Left ventricle myocardium superior (tissue), 1 donor: ENCODE data around the gene SMG6. TPM values are rescaled to one million over a fixed set of nuclear protein-coding genes. Genes with fewer than 3 reads are reported as not detected.
"Not testable (repeated sequence)": the region's sequence is repeated elsewhere in the genome, so short reads cannot be mapped to it uniquely, and the experiment has no call there.

ENCODE experiments used
- ATAC-seq: fragments of 200-7000 bp; cut with Tn5 transposase; one replicate; pipeline ENCODE4 v1.9.1; 2020; ENCODE audit warnings: mild to moderate bottlenecking, moderate library complexity
- DNase-seq: peaks from one replicate; pipeline ENCODE4 v3.0.0-alpha.2; 2020
- intact Hi-C: fragments of 100-400 bp; cut with micrococcal nuclease; formaldehyde crosslinking; loops from one replicate; pipeline ENCODE4 v1.11.0; 2022
- microRNA-seq: library from miRNA; unstranded; fragments of <30 nt; microRNA quantifications from one replicate; pipeline ENCODE4 v1.2.0, GENCODE V29; 2020; ENCODE audit warnings: borderline number of aligned reads
- total RNA-seq: library from RNA; stranded (reverse); fragmentation: NEBNext Ultra II Directional; extraction: Animal tissue kit (Norgen Biotek cat#: 25700); gene quantifications from one replicate; pipeline ENCODE4 v1.2.1, GENCODE V29; 2021
- donor health status: DM: no; HTN: yes; CAD: no; lungs with severe emphysema.

The SMG6 gene
- total RNA-seq, 1 donor from 2014 or later: 18.2 TPM

DNA sequence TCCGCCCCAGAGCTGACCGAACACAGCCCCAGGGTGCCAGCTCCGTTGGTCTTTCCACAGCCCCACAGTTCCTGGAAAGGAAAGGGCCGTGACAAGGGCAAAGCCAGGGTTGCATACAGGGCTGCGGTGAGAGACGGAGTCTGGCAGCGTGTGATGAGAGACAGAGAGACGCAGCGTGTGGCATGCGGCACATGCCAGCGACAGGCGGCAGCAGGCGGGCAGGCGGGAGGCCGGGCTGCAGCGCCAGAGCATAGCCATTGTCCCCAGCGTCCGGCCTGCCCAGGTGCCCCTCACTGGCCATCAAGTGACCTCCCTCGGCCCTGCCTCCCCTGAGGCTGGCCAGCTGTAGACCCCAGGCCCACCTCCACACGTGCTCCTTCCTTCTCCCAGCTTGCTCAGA is 287.1 kb downstream of the SMG6 start:
- no peak for DNase-seq
- ATAC-seq: no peak
- intact Hi-C loops: no loop called here

DNA sequence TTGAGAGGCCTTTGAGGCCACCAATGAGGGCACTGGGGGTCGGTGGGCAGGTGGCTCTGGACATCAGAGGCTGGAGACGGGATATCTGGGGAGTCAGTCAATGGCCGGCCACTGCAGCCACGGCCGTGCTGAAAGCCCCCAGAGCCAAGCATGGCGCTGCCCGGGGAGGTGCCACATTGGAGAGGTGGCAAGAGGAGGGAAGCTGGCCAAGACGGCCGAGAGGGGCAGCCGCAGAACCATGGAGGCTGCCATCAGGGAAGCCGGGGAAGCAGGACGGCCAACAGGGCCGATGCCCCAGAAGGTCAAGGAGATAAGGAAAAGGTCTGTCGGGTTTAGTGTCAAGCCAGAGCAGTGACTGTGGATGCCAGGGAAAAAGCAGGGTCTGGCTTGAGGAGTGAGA is 288.3 kb downstream of the SMG6 start:
- no peak for ATAC-seq
- no peak for DNase-seq
- intact Hi-C loops: no loop called here

DNA sequence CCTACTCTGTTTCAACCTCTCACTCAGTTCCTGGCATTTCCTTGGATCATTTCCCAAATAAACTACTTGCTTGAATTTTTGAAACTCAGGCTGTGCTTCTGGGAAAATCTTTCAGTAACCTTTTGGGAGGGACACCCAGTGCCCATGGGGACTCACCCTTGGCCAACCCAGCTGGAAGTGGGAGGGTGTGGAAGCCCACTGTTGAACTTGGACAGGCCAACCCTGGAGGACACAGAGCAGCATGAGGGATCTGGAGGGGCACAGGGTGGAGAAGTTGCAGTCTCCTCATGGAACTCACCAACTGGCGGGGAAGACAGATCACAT is 289.6 kb downstream of the SMG6 start:
- DNase-seq: no peak
- intact Hi-C loops: no loop called here
- no peak for ATAC-seq

DNA sequence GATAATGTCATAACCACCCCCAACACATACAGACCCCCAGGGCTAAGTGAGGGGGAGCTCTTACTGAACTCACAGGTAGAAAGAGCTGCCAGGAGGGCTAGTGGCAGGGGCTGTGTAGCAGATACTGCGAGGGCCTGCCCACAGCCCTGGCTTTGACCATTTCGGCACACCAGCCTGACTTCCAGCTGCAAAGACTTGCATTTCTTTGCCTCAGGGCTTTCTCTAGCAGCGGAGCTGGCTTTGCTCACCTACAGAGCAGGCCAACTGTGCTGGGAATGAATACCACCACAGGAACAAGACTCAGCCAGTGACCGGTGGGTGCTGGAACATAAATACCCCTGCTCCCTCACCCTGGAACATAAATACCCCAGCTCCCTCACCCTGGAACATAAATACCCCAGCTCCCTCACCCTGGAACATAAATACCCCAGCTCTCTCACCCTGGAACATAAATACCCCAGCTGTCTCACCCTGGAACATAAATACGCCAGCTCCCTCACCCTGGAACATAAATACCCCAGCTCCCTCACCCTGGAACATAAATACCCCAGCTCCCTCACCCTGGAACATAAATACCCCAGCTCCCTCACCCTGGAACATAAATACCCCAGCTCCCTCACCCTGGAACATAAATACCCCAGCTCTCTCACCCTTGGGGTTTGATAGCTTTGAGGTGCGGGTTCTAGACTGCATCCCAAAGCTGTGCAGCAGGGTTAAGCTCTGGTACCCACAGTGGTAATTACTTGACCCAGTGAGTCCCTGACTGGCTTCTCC is 290.2 kb downstream of the SMG6 start:
- DNase-seq, intact Hi-C loops, ATAC-seq: not testable (repeated sequence)

DNA sequence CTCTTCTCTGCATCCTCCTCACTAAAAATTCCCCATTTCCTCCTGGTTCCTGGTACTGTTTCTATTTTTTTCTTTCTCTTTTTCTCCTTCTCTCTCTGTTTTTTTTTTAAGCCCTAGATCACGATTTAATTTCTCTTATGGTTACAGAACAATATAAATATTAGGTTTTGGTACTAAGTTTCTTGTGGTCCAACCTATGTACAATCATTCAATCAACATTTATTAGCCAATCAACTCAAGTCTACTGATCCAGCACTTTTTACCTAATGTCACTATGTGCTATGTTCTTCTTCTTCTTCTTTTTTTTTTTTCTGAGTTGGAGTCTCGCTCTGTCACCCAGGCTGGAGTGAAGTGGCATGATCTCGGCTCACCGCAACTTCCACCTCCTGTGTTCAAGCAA is 291.1 kb downstream of the SMG6 start:
- no peak for DNase-seq
- no peak for ATAC-seq
- intact Hi-C loops: no loop called here

DNA sequence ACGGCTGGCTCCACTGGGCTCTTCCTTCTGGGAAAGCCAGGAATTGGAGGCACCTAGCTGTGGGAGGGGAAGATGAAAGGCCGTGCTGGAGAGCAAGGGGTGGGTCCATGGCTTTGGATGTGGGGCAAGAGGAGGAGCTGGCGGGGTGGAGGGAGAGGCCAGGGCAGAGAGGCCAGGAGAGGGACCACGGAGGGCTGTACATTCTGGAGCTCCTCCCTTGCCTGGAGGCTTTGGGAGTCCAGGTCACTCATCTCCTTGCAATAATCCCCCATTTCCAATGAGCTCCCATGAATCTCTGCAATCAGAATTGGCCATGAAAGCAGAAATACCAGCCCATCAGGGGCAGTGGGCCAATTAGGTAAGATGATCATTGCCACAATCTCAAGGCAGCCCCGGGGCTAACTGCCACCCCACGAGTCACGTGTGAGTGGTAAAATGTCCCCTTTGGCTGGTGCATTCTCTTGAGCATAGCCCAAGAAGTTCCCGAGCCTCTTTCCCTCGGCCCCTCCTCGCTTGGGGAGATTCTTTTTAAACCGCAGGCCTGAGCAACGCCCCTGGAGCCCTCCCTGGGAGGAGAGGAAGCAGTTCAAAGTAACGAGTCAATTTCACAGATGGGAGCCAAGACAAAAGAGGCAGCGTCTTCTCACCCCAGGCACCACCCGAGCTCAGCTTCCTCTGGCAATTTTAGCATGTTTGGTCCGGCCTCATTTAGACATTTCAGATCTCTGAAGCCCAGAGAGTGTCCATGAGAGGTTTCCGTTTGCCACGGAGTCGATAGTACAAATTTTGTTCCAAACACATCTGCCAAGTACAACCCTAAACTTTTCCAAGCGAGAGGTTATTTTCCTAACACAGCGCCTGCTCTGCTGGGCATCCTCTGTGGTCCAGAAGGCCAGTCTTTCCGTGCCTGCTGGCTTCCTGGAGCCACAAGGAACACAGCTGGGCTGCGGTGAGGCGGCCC is 291.9 kb downstream of the SMG6 start:
- DNase-seq (no peak), ATAC-seq (peak; percentile 52)
- intact Hi-C loops: no loop called here

Small RNA genes within 50 kb of the gene (microRNA-seq; reads per million reads assigned to microRNA genes)
- gene MIR132 (250 reads per million, percentile 57 among the genes with 10 or more reads in this experiment), gene MIR212 (21.6 reads per million, percentile 18 among the genes with 10 or more reads in this experiment)

Other genes starting within 250 kb of the SMG6 start
- gene HIC1, start 248.7 kb downstream of the SMG6 start, total RNA-seq: 19.0 TPM
- gene SRR, start 165 bp upstream of the SMG6 start, total RNA-seq: 7.6 TPM
- gene TSR1, start 32.7 kb upstream of the SMG6 start, total RNA-seq: 23.3 TPM
- 27.0 TPM for gene SGSM2, start 33.7 kb upstream of the SMG6 start, total RNA-seq
- 10.4 TPM for gene MNT, start 97.3 kb upstream of the SMG6 start, total RNA-seq
- 21.5 TPM for gene METTL16, start 208.1 kb upstream of the SMG6 start, total RNA-seq